GM19035 (cell line): Measurements from ENCODE around the gene TGFBR3.
A peak's percentile ranks its signal among the peaks of the same experiment; 100 is the strongest.
"Not testable (repeated sequence)": the region's sequence is repeated elsewhere in the genome, so short reads cannot be mapped to it uniquely, and the experiment has no call there.

Experiments
- ATAC-seq: cut with Tn5 transposase; IDR thresholded peaks from one replicate; pipeline ENCODE4 v1.9.1; 2021; ENCODE audit not compliant: unreplicated experiment

TGFBR3 gene

DNA sequence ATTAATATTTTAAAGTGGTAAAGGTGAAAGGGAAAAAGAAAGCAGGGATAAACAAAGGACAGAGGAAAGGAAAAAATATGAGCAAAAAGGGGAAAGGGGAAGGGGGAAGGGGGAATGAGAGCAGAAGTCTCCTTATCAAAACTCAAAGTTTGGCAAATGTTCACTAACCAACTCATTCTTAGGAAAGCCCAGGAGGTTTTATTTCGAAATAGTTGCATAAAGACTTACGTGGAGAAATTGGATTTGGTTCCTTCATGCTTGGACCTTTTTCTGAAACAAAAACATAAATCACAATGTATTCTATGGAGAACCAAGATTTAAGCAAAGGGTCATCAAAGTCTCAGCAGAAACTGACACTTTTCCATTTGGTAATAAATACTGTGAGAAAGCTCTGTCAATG, 188.1 kb downstream of the TGFBR3 start:
- ATAC-seq = no peak

DNA sequence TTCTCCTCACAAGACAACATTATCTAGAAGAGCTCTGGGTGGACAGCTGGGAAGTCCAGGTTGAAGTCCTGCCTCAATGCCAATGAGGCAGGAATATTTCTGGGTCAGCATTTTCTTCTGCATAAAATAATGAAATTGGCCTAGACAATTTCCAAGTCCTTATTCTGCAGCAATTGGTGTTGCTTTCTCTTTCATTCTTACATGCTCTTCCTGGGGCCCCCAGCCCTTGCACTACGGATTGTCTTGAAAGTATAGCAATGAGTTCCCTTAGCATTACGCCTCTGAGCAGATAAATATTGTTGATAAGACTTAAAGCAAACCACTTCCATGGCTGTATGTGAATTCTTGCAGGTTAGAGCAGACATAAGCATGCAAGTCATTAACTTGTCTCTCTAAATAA, 188.5 kb downstream of the TGFBR3 start:
- ATAC-seq = peak; percentile 91

DNA sequence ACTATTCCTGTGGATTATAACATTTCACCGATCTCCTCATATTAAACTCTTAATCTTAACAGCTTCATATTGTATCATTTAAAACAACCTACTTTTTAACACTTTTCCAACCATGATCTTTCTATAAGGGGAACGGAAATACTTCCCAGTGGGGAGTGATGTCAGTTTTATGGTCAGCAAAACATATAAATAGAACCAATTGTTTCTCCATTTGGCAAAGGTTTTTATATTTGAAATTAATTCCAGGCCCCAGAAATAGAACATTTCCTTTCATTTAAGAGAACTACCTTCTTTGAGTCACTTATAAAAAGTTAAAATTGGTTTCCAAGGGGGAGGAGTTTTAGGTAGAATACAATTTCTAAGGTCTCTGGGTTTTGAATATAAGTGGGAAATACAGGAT, 189.6 kb downstream of the TGFBR3 start:
- ATAC-seq = no peak

- ATAC-seq = no peak
These were observed 192.4 kb downstream of the TGFBR3 start for GRCh38 chr1:91693557-91693956.

GRCh38 chr1:91691525-91691924, 194.4 kb downstream of the TGFBR3 start:
- no peak for ATAC-seq

DNA sequence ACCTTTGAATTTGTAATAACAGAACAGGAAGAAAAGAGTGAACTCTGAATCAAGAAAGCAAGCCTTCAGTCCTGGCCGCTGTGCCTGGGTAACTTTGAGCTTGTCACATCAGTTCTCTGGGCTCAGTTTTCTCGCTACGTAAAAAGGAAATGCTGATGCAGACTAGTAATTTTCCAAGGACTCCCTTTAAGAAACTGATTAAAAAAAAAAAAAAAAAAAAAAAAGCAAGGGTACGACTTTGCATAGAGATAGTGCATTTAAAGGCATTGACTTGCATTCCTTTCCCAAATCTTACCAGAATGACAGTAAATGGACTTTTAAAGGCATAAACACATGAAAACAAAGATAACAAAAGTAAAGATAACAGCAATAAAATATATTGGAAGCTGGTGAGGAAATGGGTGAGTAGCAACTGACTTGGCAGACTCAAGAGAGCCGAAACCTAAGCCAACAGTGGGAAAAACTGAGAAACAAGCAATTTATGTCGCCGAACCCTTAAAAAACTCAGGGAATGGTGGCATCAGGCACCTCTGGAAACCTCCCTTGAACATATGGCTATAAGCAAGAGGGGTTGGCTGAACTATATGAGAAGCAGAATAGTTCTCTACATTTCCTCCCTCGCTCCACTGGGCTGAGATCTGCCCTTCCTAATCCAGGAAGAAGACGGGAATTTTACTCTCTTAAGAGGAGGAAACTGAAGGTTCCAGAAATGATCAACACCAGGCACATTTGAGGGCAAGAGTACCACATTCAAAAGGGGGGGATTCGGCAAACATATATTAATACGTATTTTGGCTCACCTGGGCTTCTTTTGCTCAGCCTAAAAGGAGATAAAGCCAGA, 196.1 kb downstream of the TGFBR3 start:
- ATAC-seq = no peak

- no peak for ATAC-seq
These were observed 198.5 kb downstream of the TGFBR3 start for GRCh38 chr1:91687452-91687851.

GRCh38 chr1:91685994-91686393, 200.0 kb downstream of the TGFBR3 start:
- ATAC-seq = no peak

DNA sequence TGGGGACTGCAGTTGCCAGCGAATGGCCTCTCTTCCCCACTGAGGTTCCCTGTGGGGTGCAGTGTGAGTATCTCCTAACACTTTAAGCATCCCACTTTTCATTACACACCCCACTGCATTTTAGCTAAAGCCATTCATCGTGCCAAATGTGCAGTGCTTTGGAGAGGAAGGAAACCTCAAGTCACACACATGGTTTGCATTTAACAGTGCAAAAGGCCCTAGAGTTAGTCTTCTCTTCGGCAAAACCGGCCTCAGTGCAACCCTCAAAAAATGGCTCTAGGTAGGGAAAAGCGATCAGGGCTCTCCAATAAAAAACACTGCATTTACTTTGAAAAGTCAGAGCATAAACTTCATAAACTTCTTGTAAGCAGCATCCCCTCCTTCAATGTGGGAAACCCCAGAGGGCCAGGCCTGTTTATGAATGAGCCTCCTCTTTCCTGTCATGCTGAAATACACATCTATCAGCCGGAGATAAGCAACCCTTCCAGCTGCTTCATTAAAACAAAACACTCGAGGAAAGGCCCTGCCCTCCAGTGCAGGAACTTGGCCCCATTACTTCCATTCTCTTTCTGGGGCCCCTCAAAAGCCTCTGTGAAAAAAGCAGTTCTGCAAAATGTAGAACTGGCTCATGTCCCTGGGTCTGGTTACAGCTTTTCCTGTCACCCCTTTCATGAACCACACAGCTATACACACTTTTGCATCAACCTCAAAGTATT, 201.3 kb downstream of the TGFBR3 start:
- ATAC-seq = no peak

DNA sequence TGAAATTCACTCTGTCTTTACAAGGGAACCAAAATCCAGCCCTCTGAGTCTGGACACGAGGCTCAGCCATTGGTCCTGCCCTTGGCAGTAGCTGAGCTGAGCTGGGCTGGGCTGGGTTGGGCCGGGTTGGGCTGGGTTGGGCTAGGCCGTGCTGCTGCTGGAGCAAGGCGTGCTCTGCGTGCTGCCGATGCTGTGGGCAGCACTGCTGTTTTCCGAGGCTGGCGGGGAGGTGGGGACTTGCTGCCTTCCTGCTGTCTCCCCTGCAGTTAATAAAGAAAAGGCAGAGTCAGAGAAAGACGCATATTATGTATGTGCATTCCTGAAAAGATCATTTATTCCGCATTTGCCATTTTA, 202.4 kb downstream of the TGFBR3 start:
- ATAC-seq = no peak

DNA sequence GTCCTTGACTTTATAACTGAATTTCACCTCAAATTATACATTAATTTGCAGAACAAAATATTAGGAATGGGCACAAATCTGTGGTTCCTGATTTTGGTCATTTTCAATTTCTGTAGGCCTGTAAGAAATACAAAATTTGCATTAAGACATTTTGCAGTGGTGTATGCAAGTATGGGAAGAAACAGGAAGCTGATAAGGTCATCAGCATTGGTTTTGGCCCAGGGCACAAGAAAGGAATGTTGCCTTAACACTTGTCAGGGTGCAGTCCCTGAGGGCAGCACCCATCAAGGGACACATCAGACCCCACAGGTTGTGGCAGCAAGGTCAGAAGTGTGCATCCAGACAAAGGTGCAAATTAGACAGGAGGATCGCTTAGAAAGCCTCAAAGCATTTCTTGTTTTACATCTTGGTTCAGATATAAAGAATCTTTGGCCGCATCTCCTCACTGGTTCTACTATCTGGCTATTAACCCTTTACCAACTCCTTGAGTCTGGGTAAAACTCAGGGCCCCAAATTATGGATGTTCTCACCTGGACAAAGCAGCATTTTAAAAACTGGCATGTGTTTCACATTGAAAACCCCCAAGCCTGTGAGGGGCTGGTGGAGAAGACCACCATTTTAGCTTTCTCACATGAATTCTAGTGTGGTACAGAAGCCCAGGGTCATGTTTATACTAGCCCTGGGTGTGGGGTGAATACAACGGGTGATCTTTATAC, 202.9 kb downstream of the TGFBR3 start:
- no peak for ATAC-seq

DNA sequence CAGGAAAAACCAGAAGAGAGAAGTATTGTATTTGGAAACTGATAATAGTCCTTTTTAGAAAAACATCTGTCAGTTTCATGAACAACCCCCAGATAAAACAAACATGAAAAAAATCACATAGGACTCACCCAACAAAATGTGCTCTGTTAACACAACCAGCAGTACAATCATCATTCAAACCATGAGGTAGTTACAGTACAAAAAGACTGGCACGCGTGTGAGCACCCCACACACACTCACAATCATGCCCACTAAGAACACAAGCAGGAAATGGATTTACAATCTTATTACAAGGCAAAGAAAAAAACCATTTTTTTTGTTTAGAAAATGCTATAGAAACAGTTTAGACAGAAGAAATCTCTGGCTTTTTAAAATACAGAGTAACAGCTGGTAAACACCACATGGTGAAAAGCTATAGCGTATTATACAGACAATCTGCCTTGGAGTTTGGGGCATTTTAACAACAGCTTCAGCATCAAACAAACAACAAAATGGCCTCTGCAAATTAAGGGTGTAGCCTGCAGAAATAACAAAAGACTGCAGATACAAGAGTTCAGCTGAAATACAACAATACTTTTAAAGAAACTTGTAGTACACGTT, 205.3 kb downstream of the TGFBR3 start:
- ATAC-seq = no peak

- no peak for ATAC-seq
These were observed 206.5 kb downstream of the TGFBR3 start for GRCh38 chr1:91679446-91679845.

GRCh38 chr1:91676030-91676429, 209.9 kb downstream of the TGFBR3 start:
- no peak for ATAC-seq

- no peak for ATAC-seq
These were observed 211.8 kb downstream of the TGFBR3 start for GRCh38 chr1:91674107-91674506.

- ATAC-seq = no peak
These were observed 212.3 kb downstream of the TGFBR3 start for GRCh38 chr1:91673613-91674012.

DNA sequence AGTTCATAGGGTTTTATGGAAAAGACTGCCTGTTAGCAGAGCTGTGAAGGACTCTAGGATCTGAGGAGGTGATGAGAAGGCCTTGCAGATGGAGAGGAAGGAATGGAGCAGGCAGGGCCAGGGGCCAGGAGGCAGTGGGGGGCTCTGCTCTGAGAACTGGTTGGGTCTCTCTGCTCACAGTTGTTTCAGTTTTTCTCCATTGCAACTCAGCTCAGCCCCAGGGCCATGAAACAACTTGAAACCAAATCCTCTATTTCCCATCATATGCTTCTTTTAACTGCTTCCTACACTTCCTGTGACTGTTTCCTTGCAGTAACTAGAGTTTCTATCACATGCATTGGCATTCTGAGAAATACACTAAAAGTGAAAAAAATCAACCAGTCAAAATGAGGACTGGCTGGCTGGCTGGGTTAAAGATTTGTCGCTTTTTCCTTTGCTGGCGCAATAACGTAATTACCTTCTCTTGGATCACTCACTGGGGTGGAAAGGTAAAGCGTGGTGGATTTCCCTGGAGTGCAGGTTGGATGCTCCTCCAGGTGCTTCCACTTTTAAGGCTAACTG, 213.3 kb downstream of the TGFBR3 start:
- no peak for ATAC-seq

DNA sequence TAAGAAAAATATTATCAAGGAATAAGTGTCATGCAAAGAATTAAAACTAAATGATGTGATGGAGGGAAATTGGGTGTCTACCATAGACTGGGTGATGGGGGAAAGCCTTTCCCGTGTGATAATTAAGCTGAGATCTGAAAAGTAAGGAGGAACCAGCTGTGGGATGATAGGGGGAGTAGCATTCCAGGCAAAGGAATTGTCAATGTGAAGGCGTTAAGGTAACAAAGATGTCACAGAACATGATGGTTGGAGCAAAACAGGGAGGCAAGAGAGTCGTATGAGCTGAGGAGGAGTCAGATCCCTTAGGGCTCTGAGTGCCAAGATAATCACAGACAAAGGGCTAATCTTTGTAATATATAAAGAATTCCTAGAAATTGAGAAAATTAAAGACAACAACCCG, 215.2 kb downstream of the TGFBR3 start:
- ATAC-seq = no peak

DNA sequence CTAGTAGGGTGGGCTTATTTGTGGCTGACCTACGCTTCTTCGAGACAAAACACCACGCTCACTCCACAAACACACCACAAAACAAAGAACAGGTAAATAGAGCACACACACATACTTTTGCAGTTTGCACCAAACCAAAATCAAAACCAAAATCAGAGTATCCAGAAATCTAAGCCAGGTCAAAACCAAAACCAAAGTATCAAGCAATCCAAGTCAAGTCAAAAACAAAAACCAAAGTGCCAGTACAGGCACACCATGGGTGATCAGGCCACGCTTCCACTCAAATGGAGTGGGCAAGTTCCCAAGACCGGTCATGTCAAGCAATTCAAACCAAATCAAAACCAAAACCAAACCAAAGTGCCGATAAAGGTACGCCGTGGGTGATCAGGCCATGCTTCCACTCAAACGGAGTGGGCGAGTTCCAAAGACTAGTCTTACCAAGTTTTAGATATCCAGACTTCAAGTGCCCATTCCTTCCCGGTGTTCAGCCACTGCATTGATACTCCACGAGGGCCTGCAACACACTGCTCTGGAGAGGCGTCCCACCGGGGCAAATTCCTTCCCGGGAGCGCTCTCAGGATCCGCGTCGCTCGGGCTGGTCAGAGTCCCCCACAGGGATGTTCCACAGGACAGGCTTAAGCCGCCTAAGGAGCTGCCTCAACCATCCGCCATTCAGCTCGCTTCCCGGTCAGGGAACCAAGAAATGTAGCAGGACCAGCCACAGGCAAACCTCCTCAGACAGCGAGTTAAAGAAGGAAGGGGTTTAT, 216.2 kb downstream of the TGFBR3 start:
- no peak for ATAC-seq

DNA sequence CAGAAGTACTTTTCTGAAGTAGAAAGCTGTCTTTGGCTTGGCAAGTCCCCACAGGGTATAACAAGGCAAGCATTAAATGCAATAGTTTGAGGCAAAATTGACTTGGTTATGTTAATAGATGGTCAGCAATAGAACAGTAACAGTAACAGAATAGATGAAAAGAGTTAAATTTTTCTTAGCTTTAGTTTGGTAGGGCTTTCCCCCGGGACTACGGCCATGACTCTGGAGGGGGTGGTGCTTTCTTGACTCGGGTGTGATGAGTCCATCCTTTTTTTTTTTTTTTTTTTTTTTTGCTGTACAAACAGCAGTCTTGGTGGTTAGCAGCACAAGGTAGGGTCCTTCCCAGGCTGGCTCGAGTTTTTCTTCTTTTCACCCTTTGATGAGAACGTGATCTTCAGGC, 219.3 kb downstream of the TGFBR3 start:
- not testable (repeated sequence) for ATAC-seq
